IMR-90 (cell line): Measurements from ENCODE around the gene STAC2. TPM values are rescaled to one million over a fixed set of nuclear protein-coding genes. Genes with fewer than 3 reads are reported as not detected.

ENCODE experiments used
- ATAC-seq: fragments of 200-7000 bp; cut with Tn5 transposase; 2 replicates; pipeline ENCODE4 v1.9.1; 2020; ENCODE audit warnings: low read depth, mild to moderate bottlenecking, moderate library complexity
- BruUV-seq: library from RNA; stranded (reverse); fragments of 400-500 nt; replicated peaks from 2 replicates; lab custom pipeline; 2021; lab: Mats Ljungman, UMichigan
- CTCF ChIA-PET: fragments of 300-600 bp; formaldehyde crosslinking; extraction: SDS; loops from one replicate; lab custom pipeline; 2021; ENCODE audit warnings: antibody characterized with exemption; lab: Yijun Ruan, JAX
- POLR2A ChIA-PET: fragments of 300-600 bp; sonication (Branson Sonifier 250); formaldehyde crosslinking; loops from one replicate; lab custom pipeline; 2022; ENCODE audit warnings: antibody characterized with exemption; ENCODE audit not compliant: unreplicated experiment; lab: Charles Lee
- DNase-seq: peaks from one replicate; pipeline ENCODE4 v3.0.0; 2013
- H2AFZ ChIP-seq: replicated peaks from 2 replicates; pipeline ENCODE3; 2013; ENCODE audit warnings: low read length, mild to moderate bottlenecking; ENCODE audit not compliant: poor library complexity
- H2AK5ac ChIP-seq: 2 replicates; pipeline ENCODE4 v1.6.1; 2013; ENCODE audit warnings: low read depth, low read length, inconsistent platforms
- H2AK9ac ChIP-seq: replicated peaks from 2 replicates; pipeline ENCODE3; 2013; ENCODE audit warnings: mild to moderate bottlenecking, low read depth, low read length, moderate library complexity; ENCODE audit not compliant: poor library complexity
- H2BK120ac ChIP-seq: 2 replicates; pipeline ENCODE4 v1.6.1; 2013; ENCODE audit warnings: low read depth, low read length, inconsistent platforms
- H2BK15ac ChIP-seq: 3 replicates; pipeline ENCODE4 v1.6.1; 2013; ENCODE audit warnings: low read depth, low read length, inconsistent platforms
- H2BK20ac ChIP-seq: 2 replicates; pipeline ENCODE4 v1.6.1; 2013; ENCODE audit warnings: low read depth, mild to moderate bottlenecking, inconsistent platforms, low read length, moderate library complexity
- H2BK5ac ChIP-seq: 2 replicates; pipeline ENCODE4 v1.6.1; 2013; ENCODE audit warnings: mild to moderate bottlenecking, low read depth, low read length, inconsistent platforms; ENCODE audit not compliant: poor library complexity, severe bottlenecking
- H3K14ac ChIP-seq: replicated peaks from 2 replicates; pipeline ENCODE4 v1.6.1; 2013; ENCODE audit warnings: low read depth, low read length, inconsistent platforms
- H3K18ac ChIP-seq: 2 replicates; pipeline ENCODE4 v1.6.1; 2013; ENCODE audit warnings: low read depth, low read length, control low read depth
- H3K23ac ChIP-seq: 2 replicates; pipeline ENCODE4 v1.6.1; 2013; ENCODE audit warnings: low read depth, low read length, inconsistent platforms
- H3K27ac ChIP-seq: 2 replicates; pipeline ENCODE4 v1.5.1; 2013; ENCODE audit warnings: mild to moderate bottlenecking, control low read depth, low read length; ENCODE audit not compliant: insufficient read depth
- H3K27me3 ChIP-seq: 2 replicates; pipeline ENCODE4 v1.6.1; 2013; ENCODE audit warnings: low read length; ENCODE audit not compliant: control insufficient read depth, insufficient read depth
- H3K36me3 ChIP-seq: 2 replicates; pipeline ENCODE4 v1.6.1; 2013; ENCODE audit warnings: low read length, mixed read lengths; ENCODE audit not compliant: control insufficient read depth, insufficient read depth
- H3K4ac ChIP-seq: 2 replicates; pipeline ENCODE4 v1.6.1; 2013; ENCODE audit warnings: low read depth, low read length, inconsistent platforms
- H3K4me1 ChIP-seq: 2 replicates; pipeline ENCODE4 v1.6.1; 2013; ENCODE audit warnings: low read length, mixed read lengths; ENCODE audit not compliant: control insufficient read depth, insufficient read depth
- H3K4me2 ChIP-seq: 2 replicates; pipeline ENCODE4 v1.6.1; 2013; ENCODE audit warnings: low read depth, mild to moderate bottlenecking, control low read depth, low read length, moderate library complexity
- H3K4me3 ChIP-seq: 2 replicates; pipeline ENCODE4 v1.5.1; 2013; ENCODE audit warnings: low read depth, mild to moderate bottlenecking, control low read depth, low read length, moderate library complexity; ENCODE audit not compliant: insufficient read depth
- H3K56ac ChIP-seq: 2 replicates; pipeline ENCODE4 v1.6.1; 2013; ENCODE audit warnings: low read length, inconsistent platforms; ENCODE audit not compliant: insufficient read depth; ENCODE audit errors: extremely low read depth
- H3K79me1 ChIP-seq, 2 experiments: 2 replicates each; pipeline ENCODE4 v1.6.1; 2013; ENCODE audit warnings: low read length in 2 of 2, inconsistent platforms in 1 of 2, low read depth in 1 of 2
- H3K9ac ChIP-seq: 2 replicates; pipeline ENCODE4 v1.6.1; 2013; ENCODE audit warnings: low read depth, low read length, control low read depth
- H3K9me1 ChIP-seq: 2 replicates; pipeline ENCODE4 v1.6.1; 2013; ENCODE audit warnings: low read length, inconsistent platforms; ENCODE audit not compliant: insufficient read depth
- H3K9me3 ChIP-seq: 2 replicates; pipeline ENCODE4 v1.6.1; 2013; ENCODE audit warnings: low read length; ENCODE audit not compliant: control insufficient read depth, insufficient read depth
- H4K20me1 ChIP-seq: 2 replicates; pipeline ENCODE4 v1.6.1; 2013; ENCODE audit warnings: low read length, inconsistent platforms; ENCODE audit not compliant: insufficient read depth
- H4K5ac ChIP-seq: 2 replicates; pipeline ENCODE4 v1.6.1; 2013; ENCODE audit warnings: mild to moderate bottlenecking, low read depth, low read length, control low read depth
- H4K8ac ChIP-seq, 2 experiments: 2 replicates each; pipeline ENCODE4 v1.6.1; 2013; ENCODE audit warnings: low read depth in 2 of 2, low read length in 2 of 2, control low read depth in 1 of 2, inconsistent platforms in 1 of 2
- H4K91ac ChIP-seq: 2 replicates; pipeline ENCODE4 v1.6.1; 2013; ENCODE audit warnings: low read depth, low read length, inconsistent platforms; ENCODE audit not compliant: insufficient read depth
- BHLHE40 ChIP-seq: fragments of 150-350 bp; IDR thresholded peaks from 2 replicates; pipeline ENCODE4 v1.6.1; 2016; ENCODE audit warnings: mild to moderate bottlenecking, low read depth, low read length
- CEBPB ChIP-seq: IDR thresholded peaks from 2 replicates; pipeline ENCODE4 v1.6.1; 2012; ENCODE audit warnings: low read depth, low read length, improper control_type of control experiment
- CHD1 ChIP-seq: IDR thresholded peaks from 2 replicates; pipeline ENCODE4 v1.6.1; 2012; ENCODE audit warnings: low read depth, low read length, improper control_type of control experiment
- FOS ChIP-seq: fragments of 150-350 bp; IDR thresholded peaks from 2 replicates; pipeline ENCODE4 v1.6.1; 2016; ENCODE audit warnings: low read depth, low read length
- MAFK ChIP-seq: IDR thresholded peaks from 2 replicates; pipeline ENCODE4 v1.6.1; 2012; ENCODE audit warnings: low read depth, low read length, improper control_type of control experiment
- MAZ ChIP-seq: IDR thresholded peaks from 2 replicates; pipeline ENCODE4 v1.6.1; 2012; ENCODE audit warnings: low read depth, mild to moderate bottlenecking, low read length, improper control_type of control experiment, moderate library complexity, borderline replicate concordance
- MXI1 ChIP-seq: IDR thresholded peaks from 2 replicates; pipeline ENCODE4 v1.6.1; 2012; ENCODE audit warnings: low read depth, mild to moderate bottlenecking, low read length, moderate library complexity, borderline replicate concordance
- NFE2L2 ChIP-seq: fragments of 150-350 bp; IDR thresholded peaks from 2 replicates; pipeline ENCODE4 v1.6.1; 2016; ENCODE audit warnings: low read depth, mild to moderate bottlenecking, low read length
- POLR2A ChIP-seq: IDR thresholded peaks from 2 replicates; pipeline ENCODE4 v1.6.1; 2012; ENCODE audit warnings: mild to moderate bottlenecking, low read depth, low read length
- RAD21 ChIP-seq: IDR thresholded peaks from 2 replicates; pipeline ENCODE4 v1.6.1; 2012; ENCODE audit warnings: low read length, improper control_type of control experiment
- RCOR1 ChIP-seq: IDR thresholded peaks from 2 replicates; pipeline ENCODE4 v1.6.1; 2012; ENCODE audit warnings: mild to moderate bottlenecking, low read length, improper control_type of control experiment; ENCODE audit not compliant: insufficient replicate concordance
- RFX5 ChIP-seq: IDR thresholded peaks from 2 replicates; pipeline ENCODE4 v1.8.0; 2012; ENCODE audit warnings: low read depth, mild to moderate bottlenecking, low read length, moderate library complexity
- SMC3 ChIP-seq: fragments of 150-350 bp; IDR thresholded peaks from 2 replicates; pipeline ENCODE4 v1.6.1; 2016; ENCODE audit warnings: low read depth, mild to moderate bottlenecking, antibody characterized with exemption, low read length, moderate library complexity
- WGBS, 2 experiments: methylation state at CpG; one replicate each; pipeline versions ENCODE4 v1.1.5 to v1.1.7; 2013; ENCODE audit warnings: missing lambda C conversion rate in 2 of 2; ENCODE audit not compliant: insufficient read length in 1 of 2; ENCODE audit errors: extremely low coverage in 2 of 2; 5-methylcytosine and 5-hydroxymethylcytosine counted together
- dilution Hi-C: fragments of 300-500 bp; cut with HindIII; formaldehyde crosslinking; loops from one replicate; pipeline ENCODE4 v1.14.3; 2018; ENCODE audit warnings: low sequenced_read_pairs; ENCODE audit not compliant: unreplicated experiment
- in situ Hi-C: fragments of 300-500 bp; cut with MboI; formaldehyde crosslinking; loops from 3 replicates; pipeline ENCODE4 v1.14.3; 2019; ENCODE audit warnings: low sequenced_read_pairs, inconsistent platforms, mixed read lengths
- intact Hi-C: fragments of 100-400 bp; cut with micrococcal nuclease; formaldehyde crosslinking; loops from 2 replicates; pipeline ENCODE4 v1.10.0; 2022
- polyA plus RNA-seq, 3 experiments: library from polyadenylated mRNA; depleted of rRNA; stranded (reverse); fragments of >200 nt; gene quantifications; 2 replicates each; pipeline ENCODE4 v1.2.3, GENCODE V29; 2012; ENCODE audit warnings: low replicate concordance in 1 of 3
- total RNA-seq: library from RNA; depleted of rRNA; stranded (reverse); fragments of >200 nt; gene quantifications from 2 replicates; pipeline ENCODE4 v1.2.3, GENCODE V29; 2012
- TF ChIP-seq, protein P1 (sequence below): fragments of 150-350 bp; IDR thresholded peaks from 2 replicates; pipeline ENCODE4 v1.6.1; 2016; ENCODE audit warnings: low read depth, mild to moderate bottlenecking, low read length, moderate library complexity, borderline replicate concordance
- TF ChIP-seq, protein P2 (sequence below): conservative IDR thresholded peaks from 2 replicates; pipeline ENCODE4 v1.5.1; 2012; ENCODE audit warnings: mild to moderate bottlenecking, low read depth, low read length, improper control_type of control experiment
- TF ChIP-seq, protein P3 (sequence below): fragments of 150-350 bp; IDR thresholded peaks from 2 replicates; pipeline ENCODE4 v1.6.1; 2017; ENCODE audit warnings: mild to moderate bottlenecking, antibody characterized with exemption, low read length, low read depth

Gene STAC2
- total and polyA plus RNA-seq, 2 of the 4 experiments (the other 2 are of a cell fraction): 0.02 TPM; not detected in 1

DNA sequence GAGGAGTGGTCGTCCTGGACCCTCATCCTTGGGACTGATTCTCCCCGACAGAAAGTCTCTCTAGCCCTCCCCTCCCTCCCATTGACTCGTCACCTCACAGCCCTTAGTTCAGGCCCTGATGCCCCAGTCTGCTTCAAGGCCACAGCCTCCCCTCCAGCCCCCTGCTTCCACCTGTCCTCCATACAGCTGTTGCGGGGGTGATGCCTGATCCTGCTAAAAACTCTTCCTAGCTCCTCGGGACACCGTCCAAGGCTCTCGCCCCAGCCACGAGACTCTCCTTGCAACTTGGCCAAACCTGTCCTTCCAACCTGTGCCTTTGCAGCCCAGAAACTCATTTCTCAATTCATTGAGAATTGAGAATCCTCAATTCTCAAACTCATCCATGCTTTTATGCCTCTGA lies 6.8 kb downstream of the STAC2 start:
- Histone ChIP-seq H2AK5ac (no peak overlapping the region), H3K56ac (no peak overlapping the region), H3K36me3 (no peaks in the 10 kb centered on the region), H4K20me1 (no peaks in the 10 kb centered on the region), H3K4me2 (no peak overlapping the region), H3K9me1 (no peaks in the 10 kb centered on the region), H2BK120ac (no peak overlapping the region), H3K27ac (no peak overlapping the region), H4K8ac (no peak overlapping the region), H2AFZ (no peak overlapping the region), H3K4me3 (no peak overlapping the region), H2BK5ac (no peak overlapping the region), H2BK20ac (no peak overlapping the region), H3K79me1 (no peaks in the 10 kb centered on the region), H4K5ac (no peak overlapping the region), H3K14ac (no peak overlapping the region), H3K18ac (no peak overlapping the region), H3K9me3 (no peaks in the 10 kb centered on the region), H3K9ac (no peak overlapping the region), H3K4me1 (no peaks in the 10 kb centered on the region), H3K23ac (no peak overlapping the region), H3K4ac (no peak overlapping the region), H2BK15ac (no peak overlapping the region), H2AK9ac (no peak overlapping the region), H4K91ac (no peak overlapping the region), H3K27me3 (peaks cover 67% of the 10 kb centered on the region)
- BruUV-seq: no TSS peak
- TF ChIP-seq POLR2A (no peak), BHLHE40 (no peak), MAFK (no peak), RAD21 (no peak), CHD1 (no peak), CEBPB (no peak), MXI1 (no peak), NFE2L2 (no peak), RCOR1 (no peak), RFX5 (no peak), MAZ (no peak), SMC3 (no peak), FOS (no peak)
- TF ChIP-seq, protein P1, sequence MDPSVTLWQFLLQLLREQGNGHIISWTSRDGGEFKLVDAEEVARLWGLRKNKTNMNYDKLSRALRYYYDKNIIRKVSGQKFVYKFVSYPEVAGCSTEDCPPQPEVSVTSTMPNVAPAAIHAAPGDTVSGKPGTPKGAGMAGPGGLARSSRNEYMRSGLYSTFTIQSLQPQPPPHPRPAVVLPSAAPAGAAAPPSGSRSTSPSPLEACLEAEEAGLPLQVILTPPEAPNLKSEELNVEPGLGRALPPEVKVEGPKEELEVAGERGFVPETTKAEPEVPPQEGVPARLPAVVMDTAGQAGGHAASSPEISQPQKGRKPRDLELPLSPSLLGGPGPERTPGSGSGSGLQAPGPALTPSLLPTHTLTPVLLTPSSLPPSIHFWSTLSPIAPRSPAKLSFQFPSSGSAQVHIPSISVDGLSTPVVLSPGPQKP: no peak
- TF ChIP-seq, protein P2, sequence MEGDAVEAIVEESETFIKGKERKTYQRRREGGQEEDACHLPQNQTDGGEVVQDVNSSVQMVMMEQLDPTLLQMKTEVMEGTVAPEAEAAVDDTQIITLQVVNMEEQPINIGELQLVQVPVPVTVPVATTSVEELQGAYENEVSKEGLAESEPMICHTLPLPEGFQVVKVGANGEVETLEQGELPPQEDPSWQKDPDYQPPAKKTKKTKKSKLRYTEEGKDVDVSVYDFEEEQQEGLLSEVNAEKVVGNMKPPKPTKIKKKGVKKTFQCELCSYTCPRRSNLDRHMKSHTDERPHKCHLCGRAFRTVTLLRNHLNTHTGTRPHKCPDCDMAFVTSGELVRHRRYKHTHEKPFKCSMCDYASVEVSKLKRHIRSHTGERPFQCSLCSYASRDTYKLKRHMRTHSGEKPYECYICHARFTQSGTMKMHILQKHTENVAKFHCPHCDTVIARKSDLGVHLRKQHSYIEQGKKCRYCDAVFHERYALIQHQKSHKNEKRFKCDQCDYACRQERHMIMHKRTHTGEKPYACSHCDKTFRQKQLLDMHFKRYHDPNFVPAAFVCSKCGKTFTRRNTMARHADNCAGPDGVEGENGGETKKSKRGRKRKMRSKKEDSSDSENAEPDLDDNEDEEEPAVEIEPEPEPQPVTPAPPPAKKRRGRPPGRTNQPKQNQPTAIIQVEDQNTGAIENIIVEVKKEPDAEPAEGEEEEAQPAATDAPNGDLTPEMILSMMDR: no peak
- TF ChIP-seq, protein P3, sequence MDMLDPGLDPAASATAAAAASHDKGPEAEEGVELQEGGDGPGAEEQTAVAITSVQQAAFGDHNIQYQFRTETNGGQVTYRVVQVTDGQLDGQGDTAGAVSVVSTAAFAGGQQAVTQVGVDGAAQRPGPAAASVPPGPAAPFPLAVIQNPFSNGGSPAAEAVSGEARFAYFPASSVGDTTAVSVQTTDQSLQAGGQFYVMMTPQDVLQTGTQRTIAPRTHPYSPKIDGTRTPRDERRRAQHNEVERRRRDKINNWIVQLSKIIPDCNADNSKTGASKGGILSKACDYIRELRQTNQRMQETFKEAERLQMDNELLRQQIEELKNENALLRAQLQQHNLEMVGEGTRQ: no peak
- in situ Hi-C loops (no loop called here), dilution Hi-C loops (no loop called here), intact Hi-C loops (no loop called here)
- DNase-seq: no peak
- POLR2A ChIA-PET: no interaction called here
- WGBS, 2 experiments: 60% methylated on average over 1 of the region's 8 CpGs; no CpG with 5 or more reads in 1 of the 2 experiments
- no peak for ATAC-seq
- CTCF ChIA-PET: no interaction called here
